Left kidney (tissue), 8 donors: Measurements from ENCODE around the gene PLEKHO1. TPM values are rescaled to one million over a fixed set of nuclear protein-coding genes. Genes with fewer than 3 reads are reported as not detected.
"Not testable (repeated sequence)": the region's sequence is repeated elsewhere in the genome, so short reads cannot be mapped to it uniquely, and the experiment has no call there.

Experiments used
- DNase-seq: peaks from one replicate; pipeline ENCODE4 v3.0.0-alpha.2; 2013
- long read RNA-seq, 8 donors: transcript quantifications; one replicate each; lab custom pipeline, GENCODE V29; 2026
- polyA plus RNA-seq: library from polyadenylated mRNA; unstranded; fragments of 120-200 nt; gene quantifications from one replicate; pipeline ENCODE4 v1.2.1, GENCODE V29; 2013; ENCODE audit not compliant: insufficient read length

PLEKHO1 gene
- 44.7 TPM for polyA plus RNA-seq
- long read RNA-seq, donor 1, transcript PLEKHO1-201 (6 exons, 2,050 nt), result major isoform, 22 of 68 reads
- long read RNA-seq, donor 1, partial matches to known transcripts, result 44 of 68 reads
- long read RNA-seq, donor 1, other reads (novel, unspliced or antisense), result 0 of 68 reads
- long read RNA-seq, donor 2, transcript PLEKHO1-201 (6 exons, 2,050 nt), result major isoform, 23 of 74 reads
- long read RNA-seq, donor 2, partial matches to known transcripts, result 38 of 74 reads
- long read RNA-seq, donor 2, other reads (novel, unspliced or antisense), result 6 of 74 reads
- long read RNA-seq, donor 3, transcript PLEKHO1-205 (5 exons, 1,025 nt), result minor isoform, 7 of 75 reads
- long read RNA-seq, donor 3, transcript PLEKHO1-201 (6 exons, 2,050 nt), result major isoform, 16 of 75 reads
- long read RNA-seq, donor 3, partial matches to known transcripts, result 49 of 75 reads
- long read RNA-seq, donor 3, other reads (novel, unspliced or antisense), result 0 of 75 reads
- long read RNA-seq, donor 4, partial matches to known transcripts, result 0 of 2 reads
- long read RNA-seq, donor 4, other reads (novel, unspliced or antisense), result 0 of 2 reads
- long read RNA-seq, donor 5, transcript PLEKHO1-201 (6 exons, 2,050 nt), result major isoform, 28 of 126 reads
- long read RNA-seq, donor 5, transcript PLEKHO1-205 (5 exons, 1,025 nt), result minor isoform, 6 of 126 reads
- long read RNA-seq, donor 5, partial matches to known transcripts, result 88 of 126 reads
- long read RNA-seq, donor 5, other reads (novel, unspliced or antisense), result 0 of 126 reads
- long read RNA-seq, donor 6, transcript PLEKHO1-201 (6 exons, 2,050 nt), result major isoform, 33 of 49 reads
- long read RNA-seq, donor 6, partial matches to known transcripts, result 5 of 49 reads
- long read RNA-seq, donor 6, other reads (novel, unspliced or antisense), result 5 of 49 reads
- long read RNA-seq, donor 7, transcript PLEKHO1-201 (6 exons, 2,050 nt), result major isoform, 28 of 43 reads
- long read RNA-seq, donor 7, transcript PLEKHO1-205 (5 exons, 1,025 nt), result minor isoform, 7 of 43 reads
- long read RNA-seq, donor 7, partial matches to known transcripts, result 5 of 43 reads
- long read RNA-seq, donor 7, other reads (novel, unspliced or antisense), result 0 of 43 reads
- long read RNA-seq, donor 8, transcript PLEKHO1-201 (6 exons, 2,050 nt), result major isoform, 11 of 13 reads
- long read RNA-seq, donor 8, partial matches to known transcripts, result 0 of 13 reads
- long read RNA-seq, donor 8, other reads (novel, unspliced or antisense), result 0 of 13 reads

- DNase-seq, result peak; percentile 68
Observed at GRCh38 chr1:150149271-150150132, at the start of gene PLEKHO1. Gene PLEKHO1 (plus strand): TSS chr1:150149916. CDS start chr1:150150258, 342 bp downstream.

- no peak for DNase-seq
Observed at GRCh38 chr1:150102986-150103385, 46.7 kb upstream of the PLEKHO1 start.

DNA sequence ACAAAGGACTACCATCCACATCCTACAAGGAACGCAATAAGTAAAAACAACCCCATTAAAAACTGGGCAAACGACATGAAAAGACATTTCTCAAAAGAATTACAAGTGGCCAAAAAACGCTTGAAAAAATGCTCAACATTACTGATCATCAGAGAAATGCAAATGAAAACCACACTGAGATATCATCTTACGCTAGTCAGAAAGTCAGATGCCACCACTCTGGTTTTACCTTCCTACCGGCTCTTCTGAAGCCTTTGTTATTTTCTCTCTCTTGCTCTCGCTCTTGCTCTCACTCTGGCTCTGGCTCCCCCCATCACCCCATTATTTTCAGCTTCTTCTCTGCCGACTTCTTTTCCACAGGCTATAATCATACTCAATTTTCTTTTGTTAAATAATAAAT lies 43.4 kb upstream of the PLEKHO1 start:
- no peak for DNase-seq

GRCh38 chr1:150109586-150109985 lies 40.1 kb upstream of the PLEKHO1 start:
- DNase-seq, result no peak

GRCh38 chr1:150110116-150110515 lies 39.6 kb upstream of the PLEKHO1 start:
- DNase-seq, result no peak

GRCh38 chr1:150111670-150112069 lies 38.0 kb upstream of the PLEKHO1 start:
- no peak for DNase-seq

- no peak for DNase-seq
Observed at GRCh38 chr1:150115121-150115520, 34.6 kb upstream of the PLEKHO1 start.

- no peak for DNase-seq
Observed at GRCh38 chr1:150118716-150119115, 31.0 kb upstream of the PLEKHO1 start.

DNA sequence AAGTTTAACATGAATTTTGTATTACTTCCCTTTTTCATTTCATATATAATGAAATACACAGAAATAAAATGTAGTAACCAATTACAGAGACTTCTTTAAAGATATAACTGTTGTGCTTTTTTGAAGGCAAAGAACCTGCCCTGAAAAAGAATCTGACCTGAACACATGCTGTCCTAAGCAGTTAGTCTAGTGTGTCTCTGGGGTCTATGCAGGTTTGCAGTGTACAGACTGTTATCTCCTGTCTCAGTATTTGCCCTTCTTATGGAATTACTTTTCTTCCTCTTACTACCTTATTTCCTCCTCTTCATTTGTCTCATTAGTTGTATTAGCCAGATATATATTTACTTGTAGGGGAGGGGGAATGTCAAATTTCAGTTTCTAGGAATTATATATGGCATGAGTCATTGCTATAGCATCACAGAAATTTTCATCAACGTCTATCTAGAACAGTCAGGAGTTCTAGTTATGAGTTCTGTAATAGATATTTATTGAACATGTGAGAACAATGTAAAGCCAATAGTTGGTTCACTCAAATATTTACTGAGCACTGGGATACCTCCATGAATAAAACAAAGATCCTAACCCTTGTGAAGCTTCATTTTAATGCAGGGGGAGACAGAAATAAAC lies 28.4 kb upstream of the PLEKHO1 start:
- DNase-seq, result no peak

DNA sequence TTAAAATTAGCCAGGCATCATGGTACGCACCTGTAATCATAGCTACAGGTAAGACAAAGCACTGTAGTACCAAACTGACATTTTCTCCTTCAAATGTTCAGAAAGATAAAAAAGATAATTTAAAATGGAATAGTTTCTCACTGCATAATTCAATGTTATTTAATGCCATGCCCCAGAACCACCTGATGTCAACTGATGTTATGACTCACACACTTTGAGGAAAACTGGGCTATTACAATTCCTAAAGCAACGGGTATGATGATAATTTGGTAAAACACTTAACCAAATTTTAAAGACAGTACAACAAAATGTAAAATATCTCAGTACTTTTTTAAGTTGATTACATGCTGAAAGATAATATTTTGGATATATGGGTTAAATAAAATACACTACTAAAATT lies 22.9 kb upstream of the PLEKHO1 start:
- no peak for DNase-seq

- DNase-seq, result no peak
Observed at GRCh38 chr1:150127464-150127863, 22.3 kb upstream of the PLEKHO1 start.

GRCh38 chr1:150127868-150128267 lies 21.8 kb upstream of the PLEKHO1 start:
- DNase-seq, result no peak

- no peak for DNase-seq
Observed at GRCh38 chr1:150132372-150132771, 17.3 kb upstream of the PLEKHO1 start.

DNA sequence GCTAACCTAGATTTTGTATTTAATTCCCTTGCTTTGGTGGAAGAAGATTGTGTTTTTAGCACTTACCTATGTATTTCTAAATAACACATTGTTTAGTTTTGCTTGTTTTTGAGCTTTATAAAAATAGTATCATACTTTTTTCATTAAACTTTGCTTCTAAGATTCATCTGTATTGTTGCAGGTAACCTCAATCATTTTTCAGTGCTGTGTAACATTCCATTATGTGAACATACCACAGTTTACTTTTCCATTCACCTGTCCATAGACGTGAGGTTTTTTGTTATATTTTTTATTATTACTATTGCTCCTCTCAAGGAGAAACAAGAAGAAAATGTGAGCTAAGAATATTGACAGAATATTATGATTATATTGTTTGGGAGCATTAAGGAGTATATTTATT lies 15.2 kb upstream of the PLEKHO1 start:
- DNase-seq, result no peak

- DNase-seq, result not testable (repeated sequence)
Observed at GRCh38 chr1:150135400-150135799, 14.3 kb upstream of the PLEKHO1 start.

- DNase-seq, result no peak
Observed at GRCh38 chr1:150138044-150138443, 11.7 kb upstream of the PLEKHO1 start.

DNA sequence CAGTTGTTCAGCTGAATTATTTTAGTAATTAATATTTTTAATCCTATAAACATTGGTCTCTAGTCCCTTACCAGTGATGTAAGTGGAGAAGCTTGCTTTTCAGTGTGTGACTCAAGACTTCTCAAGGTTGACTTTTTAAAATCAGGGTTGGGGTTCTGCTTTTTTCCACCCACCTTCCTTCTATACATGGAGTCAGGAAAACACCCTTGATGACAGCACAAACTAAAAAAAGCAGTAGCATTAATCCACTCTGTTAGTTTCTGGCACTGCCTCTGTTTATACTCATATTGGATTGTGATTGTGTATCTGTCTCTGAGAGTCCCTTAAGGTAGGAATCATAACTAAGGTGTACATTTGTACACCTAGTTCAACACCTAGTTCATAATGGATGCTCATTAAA lies 8.3 kb upstream of the PLEKHO1 start:
- no peak for DNase-seq

- no peak for DNase-seq
Observed at GRCh38 chr1:150142083-150142482, 7.6 kb upstream of the PLEKHO1 start.

DNA sequence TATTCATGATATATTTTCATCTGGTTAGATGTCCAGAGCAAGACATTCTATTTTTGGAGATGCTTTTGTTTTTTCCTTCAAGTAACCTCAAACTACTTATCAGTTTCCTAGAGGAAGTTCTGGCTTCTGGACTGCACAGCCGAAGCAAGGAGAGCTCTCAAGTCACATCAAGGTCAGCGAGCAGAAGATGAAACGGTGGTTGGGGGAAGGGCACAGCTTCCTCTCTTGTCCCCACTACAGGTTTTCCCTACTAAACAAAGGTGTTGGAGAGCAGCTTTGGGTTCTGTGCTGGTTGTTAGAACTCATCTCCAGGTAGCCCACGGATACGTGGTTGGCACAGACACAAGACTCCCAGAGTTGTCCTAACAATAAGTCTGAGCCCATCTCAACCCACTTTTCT lies 5.1 kb upstream of the PLEKHO1 start:
- no peak for DNase-seq

DNA sequence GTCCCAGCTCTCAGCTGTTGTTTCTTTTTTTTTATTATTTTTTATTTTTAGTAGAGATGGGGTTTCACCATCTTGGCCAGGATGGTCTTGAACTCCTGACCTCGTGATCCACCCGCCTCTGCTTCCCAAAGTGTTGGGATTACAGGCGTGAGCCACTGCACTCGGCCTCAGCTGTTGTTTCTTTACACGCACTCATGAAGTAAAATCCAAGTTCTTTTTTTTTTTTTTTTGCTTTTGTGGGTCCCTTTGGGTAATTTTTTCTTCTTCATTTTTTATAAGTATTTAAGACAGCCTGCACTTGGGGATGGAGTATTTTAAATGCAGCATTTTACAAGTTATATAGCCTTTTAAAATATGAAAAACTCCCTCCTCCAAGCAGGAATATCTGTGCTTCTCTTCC lies 3.7 kb upstream of the PLEKHO1 start:
- DNase-seq, result not testable (repeated sequence)
